Hepatocyte (in vitro differentiated cells): ENCODE measurements around the gene GRK6.

Source experiments
- CTCF ChIP-seq: fragments of 200-600 bp; sonication (generic); IDR thresholded peaks from 2 replicates; pipeline ENCODE4 v1.5.1; 2016; ENCODE audit warnings: antibody characterized with exemption, mild to moderate bottlenecking; ENCODE audit not compliant: poor library complexity
- EZH2 ChIP-seq: fragments of 200-600 bp; sonication (generic); IDR thresholded peaks from 2 replicates; pipeline ENCODE4 v1.6.1; 2016; ENCODE audit warnings: antibody characterized with exemption, mild to moderate bottlenecking, borderline replicate concordance

GRCh38 chr5:177444106-177445051, 17.9 kb downstream of the GRK6 start:
- TF ChIP-seq EZH2 (no peak), CTCF (no peak)
